ENCODE measurements around the gene MYH8. TPM values are rescaled to one million over a fixed set of nuclear protein-coding genes. Genes with fewer than 3 reads are reported as not detected.

Gene MYH8
- polyA plus RNA-seq, 1 donor (not counting 4 experiments of a cell fraction or from before 2014, with no cell fraction given), result not detected

- H2AFZ ChIP-seq (ENCODE audit: control insufficient read depth, low read length), result no peak overlapping the region
- H3K4me1 ChIP-seq (ENCODE audit: control insufficient read depth, extremely low read depth, insufficient read depth, low read length), result no peaks in the 10 kb centered on the region
- H3K9me3 ChIP-seq (ENCODE audit: control insufficient read depth, low read depth, low read length), result no peaks in the 10 kb centered on the region
- H3K27ac ChIP-seq (ENCODE audit: control insufficient read depth, insufficient read depth, low read length), result no peak overlapping the region
- no peaks in the 10 kb centered on the region for H3K79me2 ChIP-seq (ENCODE audit: control insufficient read depth, insufficient read depth, low read length)
- no peak for TF ChIP-seq CTCF (optimal IDR thresholded peaks at IDR 0.05 in 1 of 3, IDR thresholded peaks at IDR 0.05 in 1 of 3, conservative IDR thresholded peaks at IDR 0.05 in 1 of 3; ENCODE audit: extremely low read depth in 1 of 3, insufficient read depth in 2 of 3, low read length in 3 of 3)
- no peaks in the 10 kb centered on the region for H3K36me3 ChIP-seq (ENCODE audit: control insufficient read depth in 2 of 2, extremely low read depth in 1 of 2, insufficient read depth in 2 of 2, low read length in 2 of 2)
- dilution Hi-C loops (cut with MboI; ENCODE audit: extremely low pct_ligation_motif_present, low sequenced_read_pairs), result no loop called here
- no peak overlapping the region for H3K4me2 ChIP-seq (ENCODE audit: control insufficient read depth, extremely low read depth, insufficient read depth, low read depth, low read length)
- no peak for FAIRE-seq
- H3K4me3 ChIP-seq (ENCODE audit: control insufficient read depth in 2 of 3, extremely low read depth in 1 of 3, insufficient read depth in 2 of 3, low read depth in 1 of 3, low read length in 3 of 3), result no peak overlapping the region
- no peak for DNase-seq (ENCODE audit: low read depth, low spot score)
- no peak overlapping the region for H3K9ac ChIP-seq (ENCODE audit: control insufficient read depth, extremely low read depth, insufficient read depth, low read length)
- H4K20me1 ChIP-seq (ENCODE audit: control insufficient read depth, extremely low read depth, insufficient read depth, low read length), result no peaks in the 10 kb centered on the region
- no peaks in the 10 kb centered on the region for H3K9me1 ChIP-seq (ENCODE audit: control insufficient read depth, extremely low read depth, insufficient read depth, low read length)
- H3K27me3 ChIP-seq (ENCODE audit: control insufficient read depth, extremely low read depth, insufficient read depth, low read length), result no peaks in the 10 kb centered on the region
These were observed 27.4 kb downstream of the MYH8 start for GRCh38 chr17:10394201-10394887.

- Histone ChIP-seq H3K79me2 (ENCODE audit: control insufficient read depth, insufficient read depth, low read length) (no peaks in the 10 kb centered on the region), H3K27ac (ENCODE audit: control insufficient read depth, insufficient read depth, low read length) (no peak overlapping the region), H3K4me3 (ENCODE audit: control insufficient read depth in 2 of 3, extremely low read depth in 1 of 3, insufficient read depth in 2 of 3, low read depth in 1 of 3, low read length in 3 of 3) (no peak overlapping the region), H3K9me3 (ENCODE audit: control insufficient read depth, low read depth, low read length) (no peaks in the 10 kb centered on the region), H3K27me3 (ENCODE audit: control insufficient read depth, extremely low read depth, insufficient read depth, low read length) (no peaks in the 10 kb centered on the region), H3K4me2 (ENCODE audit: control insufficient read depth, extremely low read depth, insufficient read depth, low read depth, low read length) (no peak overlapping the region), H4K20me1 (ENCODE audit: control insufficient read depth, extremely low read depth, insufficient read depth, low read length) (no peaks in the 10 kb centered on the region), H3K9me1 (ENCODE audit: control insufficient read depth, extremely low read depth, insufficient read depth, low read length) (no peaks in the 10 kb centered on the region), H3K9ac (ENCODE audit: control insufficient read depth, extremely low read depth, insufficient read depth, low read length) (no peak overlapping the region), H3K4me1 (ENCODE audit: control insufficient read depth, extremely low read depth, insufficient read depth, low read length) (no peaks in the 10 kb centered on the region), H2AFZ (ENCODE audit: control insufficient read depth, low read length) (no peak overlapping the region), H3K36me3 (ENCODE audit: control insufficient read depth in 2 of 2, extremely low read depth in 1 of 2, insufficient read depth in 2 of 2, low read length in 2 of 2) (no peaks in the 10 kb centered on the region)
- dilution Hi-C loops (cut with MboI; ENCODE audit: extremely low pct_ligation_motif_present, low sequenced_read_pairs), result no loop called here
- TF ChIP-seq EZH2 (IDR thresholded peaks at IDR 0.05; ENCODE audit: low read length) (no peak), CTCF (optimal IDR thresholded peaks at IDR 0.05 in 1 of 3, IDR thresholded peaks at IDR 0.05 in 1 of 3, conservative IDR thresholded peaks at IDR 0.05 in 1 of 3; ENCODE audit: extremely low read depth in 1 of 3, insufficient read depth in 2 of 3, low read length in 3 of 3) (no peak)
- FAIRE-seq, result no peak
- DNase-seq (ENCODE audit: low read depth, low spot score), result no peak
These were observed 28.9 kb downstream of the MYH8 start for GRCh38 chr17:10392880-10393279.
